ENCODE results near the gene ZNF385D.
"Not testable (repeated sequence)": the region's sequence is repeated elsewhere in the genome, so short reads cannot be mapped to it uniquely, and the experiment has no call there.

ZNF385D gene

GRCh38 chr3:21435871-21436270, 315.1 kb downstream of the ZNF385D start:
- peak; percentile 98 for DNase-seq

- no peak for DNase-seq
These were observed 316.7 kb downstream of the ZNF385D start for GRCh38 chr3:21434310-21434709.

GRCh38 chr3:21433751-21434150, 317.3 kb downstream of the ZNF385D start:
- DNase-seq: no peak

GRCh38 chr3:21426920-21427319, 324.1 kb downstream of the ZNF385D start:
- DNase-seq: no peak

- no peak for DNase-seq
These were observed 325.3 kb downstream of the ZNF385D start for GRCh38 chr3:21425715-21426114.

- DNase-seq: no peak
These were observed 329.9 kb downstream of the ZNF385D start for GRCh38 chr3:21421096-21421495.

- DNase-seq: peak; percentile 66
These were observed 333.0 kb downstream of the ZNF385D start for GRCh38 chr3:21417991-21418390.

GRCh38 chr3:21414506-21414905, 336.5 kb downstream of the ZNF385D start:
- DNase-seq: no peak

- DNase-seq: no peak
These were observed 340.0 kb downstream of the ZNF385D start for GRCh38 chr3:21411058-21411457.

- DNase-seq: no peak
These were observed 341.6 kb downstream of the ZNF385D start for GRCh38 chr3:21409401-21409800.

- no peak for DNase-seq
These were observed 343.3 kb downstream of the ZNF385D start for GRCh38 chr3:21407743-21408142.

GRCh38 chr3:21405671-21406667, 345.0 kb downstream of the ZNF385D start:
- no peak for DNase-seq

- no peak for DNase-seq
These were observed 352.5 kb downstream of the ZNF385D start for GRCh38 chr3:21398461-21398860.

GRCh38 chr3:21393683-21394311, 357.2 kb downstream of the ZNF385D start:
- no peak for DNase-seq

- DNase-seq: peak; percentile 12
These were observed 358.5 kb downstream of the ZNF385D start for GRCh38 chr3:21392526-21392925.

- peak; percentile 21 for DNase-seq
These were observed 360.2 kb downstream of the ZNF385D start for GRCh38 chr3:21390856-21391255.

GRCh38 chr3:21390136-21390535, 360.9 kb downstream of the ZNF385D start:
- peak; percentile 56 for DNase-seq

GRCh38 chr3:21387142-21387826, 363.7 kb downstream of the ZNF385D start:
- DNase-seq: not testable (repeated sequence)

GRCh38 chr3:21378036-21378435, 373.0 kb downstream of the ZNF385D start:
- not testable (repeated sequence) for DNase-seq

- DNase-seq: peak; percentile 14
These were observed 373.8 kb downstream of the ZNF385D start for GRCh38 chr3:21377071-21377769.

GRCh38 chr3:21372316-21372715, 378.7 kb downstream of the ZNF385D start:
- no peak for DNase-seq
